AG04450 (cell line): Measurements from ENCODE around the gene MCOLN2. TPM values are rescaled to one million over a fixed set of nuclear protein-coding genes. Genes with fewer than 3 reads are reported as not detected.
A peak's percentile ranks its signal among the peaks of the same experiment; 100 is the strongest.

Experiments
- CTCF ChIA-PET: fragments of 300-600, 350-600 bp; formaldehyde crosslinking; extraction: SDS; loops from one replicate; lab custom pipeline; 2022; ENCODE audit warnings: antibody characterized with exemption, inconsistent platforms; lab: Charles Lee
- POLR2A ChIA-PET: fragments of 350-600 bp; formaldehyde crosslinking; extraction: SDS; loops from one replicate; lab custom pipeline; 2021; ENCODE audit warnings: antibody characterized with exemption, inconsistent platforms; lab: Yijun Ruan, JAX
- DNase-seq: peaks from one replicate; pipeline ENCODE4 v3.0.0-alpha.2; 2011; ENCODE audit warnings: low read depth, low spot score
- H3K27ac ChIP-seq: one replicate; pipeline ENCODE4 v1.5.1; 2012; ENCODE audit warnings: low read depth, low read length, control low read depth
- H3K27me3 ChIP-seq: one replicate; pipeline ENCODE4 v1.6.0; 2012; ENCODE audit warnings: low read length; ENCODE audit not compliant: control insufficient read depth, insufficient read depth
- H3K4me3 ChIP-seq: 2 replicates; pipeline ENCODE4 v1.5.1; 2011; ENCODE audit warnings: mild to moderate bottlenecking, low read depth, low read length, control low read depth
- H3K9me3 ChIP-seq: 2 replicates; pipeline ENCODE4 v1.5.1; 2012; ENCODE audit warnings: low read length; ENCODE audit not compliant: control insufficient read depth, insufficient read depth
- polyA plus RNA-seq: library from polyadenylated mRNA; depleted of rRNA; stranded (reverse); fragments of >200 nt; gene quantifications from 2 replicates; pipeline ENCODE4 v1.2.3, GENCODE V29; 2011
- TF ChIP-seq, protein P1 (sequence below): IDR thresholded peaks from 2 replicates; pipeline ENCODE4 v1.5.1; 2011; ENCODE audit warnings: low read depth, low read length, control low read depth, inconsistent platforms

The MCOLN2 gene
- polyA plus RNA-seq, 1 experiment = 0.37 TPM

DNA sequence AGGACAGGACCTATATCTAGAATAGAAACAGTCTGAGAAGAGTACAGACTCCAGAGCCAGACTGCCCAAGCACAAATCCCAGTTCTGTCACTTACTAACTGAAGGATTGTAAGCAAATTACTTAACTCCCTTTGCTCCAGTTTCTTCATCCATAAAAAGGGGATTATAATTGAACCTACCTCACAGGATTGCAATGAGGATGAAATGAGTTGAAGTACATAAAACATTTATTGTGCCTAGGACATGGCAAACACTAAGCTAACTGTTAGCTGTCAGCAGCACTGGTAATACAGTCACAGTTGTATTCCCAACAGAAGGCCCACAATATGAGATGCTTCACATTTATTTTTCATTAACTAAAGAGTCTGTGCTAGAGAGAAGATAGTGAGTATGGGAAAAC lies 33.9 kb downstream of the MCOLN2 start:
- ChIA-PET POLR2A (no interaction called here), CTCF (interaction anchor here (1.3 kb wide), 1 partner anchor 18 kb away, joined by 5 read pairs; no protein-coding TSS in a partner anchor)

DNA sequence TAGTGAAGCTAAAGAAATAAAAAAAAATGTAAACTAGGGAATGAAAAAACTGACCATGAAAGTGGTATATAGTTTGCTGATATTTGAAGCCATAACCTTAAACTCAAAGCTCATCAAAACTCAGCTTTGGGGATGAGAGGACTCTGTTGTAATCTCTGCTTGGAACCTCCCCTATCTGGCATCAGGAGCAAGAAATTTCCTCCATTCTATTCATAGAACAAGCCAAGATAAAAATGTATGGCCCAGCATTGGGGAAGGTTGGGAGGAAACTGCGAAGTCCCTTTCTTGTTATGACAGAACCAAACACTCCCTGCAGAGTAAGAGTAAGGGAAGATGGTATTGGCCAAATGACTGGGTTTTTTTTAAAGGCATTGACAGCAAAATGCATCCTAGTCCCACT lies 35.6 kb downstream of the MCOLN2 start:
- no peak for DNase-seq
- no peaks in the 10 kb centered on the region for H3K9me3 ChIP-seq
- TF ChIP-seq, protein P1, sequence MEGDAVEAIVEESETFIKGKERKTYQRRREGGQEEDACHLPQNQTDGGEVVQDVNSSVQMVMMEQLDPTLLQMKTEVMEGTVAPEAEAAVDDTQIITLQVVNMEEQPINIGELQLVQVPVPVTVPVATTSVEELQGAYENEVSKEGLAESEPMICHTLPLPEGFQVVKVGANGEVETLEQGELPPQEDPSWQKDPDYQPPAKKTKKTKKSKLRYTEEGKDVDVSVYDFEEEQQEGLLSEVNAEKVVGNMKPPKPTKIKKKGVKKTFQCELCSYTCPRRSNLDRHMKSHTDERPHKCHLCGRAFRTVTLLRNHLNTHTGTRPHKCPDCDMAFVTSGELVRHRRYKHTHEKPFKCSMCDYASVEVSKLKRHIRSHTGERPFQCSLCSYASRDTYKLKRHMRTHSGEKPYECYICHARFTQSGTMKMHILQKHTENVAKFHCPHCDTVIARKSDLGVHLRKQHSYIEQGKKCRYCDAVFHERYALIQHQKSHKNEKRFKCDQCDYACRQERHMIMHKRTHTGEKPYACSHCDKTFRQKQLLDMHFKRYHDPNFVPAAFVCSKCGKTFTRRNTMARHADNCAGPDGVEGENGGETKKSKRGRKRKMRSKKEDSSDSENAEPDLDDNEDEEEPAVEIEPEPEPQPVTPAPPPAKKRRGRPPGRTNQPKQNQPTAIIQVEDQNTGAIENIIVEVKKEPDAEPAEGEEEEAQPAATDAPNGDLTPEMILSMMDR = no peak
- H3K4me3 ChIP-seq = no peak overlapping the region
- ChIA-PET CTCF (interaction anchor here (0.6 to 6.0 kb wide), 4 partner anchors 17 to 298 kb away, joined by 3 to 67 read pairs (median 6); partner anchors contain the start of gene C1orf52), POLR2A (no interaction called here)
- no peaks in the 10 kb centered on the region for H3K27me3 ChIP-seq
- H3K27ac ChIP-seq = no peak overlapping the region

More for the DNA sequence above, 33.9 kb downstream of the MCOLN2 start:
- no peak overlapping the region for H3K4me3 ChIP-seq
- TF ChIP-seq, protein P1 = no peak
- DNase-seq = no peak
- no peaks in the 10 kb centered on the region for H3K9me3 ChIP-seq
- H3K27ac ChIP-seq = no peak overlapping the region
- no peaks in the 10 kb centered on the region for H3K27me3 ChIP-seq

DNA sequence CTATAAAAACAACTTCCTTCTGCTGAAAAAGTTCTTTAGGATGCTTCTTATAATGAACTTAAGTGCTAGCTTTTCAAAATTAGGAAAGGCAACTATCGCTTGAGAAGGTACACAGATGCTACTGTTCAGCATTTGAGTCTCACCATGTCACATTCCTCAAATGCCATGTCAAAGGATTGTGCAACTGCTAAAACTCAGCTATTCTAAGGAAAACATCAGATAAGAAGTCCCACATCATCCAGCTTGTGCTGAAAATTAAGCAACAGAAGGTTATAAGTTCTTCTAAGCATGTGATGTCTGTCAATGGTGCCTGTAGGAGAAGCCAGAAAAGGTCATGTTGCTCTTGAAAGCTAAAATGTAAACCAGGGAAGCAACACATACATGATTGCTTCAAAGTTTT lies 36.5 kb downstream of the MCOLN2 start:
- no peak overlapping the region for H3K27ac ChIP-seq
- ChIA-PET CTCF (interaction anchor here (1.1 to 6.0 kb wide), 4 partner anchors 16 to 299 kb away, joined by 4 to 67 read pairs (median 6); partner anchors contain the start of gene C1orf52), POLR2A (interaction anchor here (0.6 to 0.8 kb wide), 3 partner anchors 12 to 264 kb away, joined by 3 to 4 read pairs (median 3); no protein-coding TSS in a partner anchor)

DNA sequence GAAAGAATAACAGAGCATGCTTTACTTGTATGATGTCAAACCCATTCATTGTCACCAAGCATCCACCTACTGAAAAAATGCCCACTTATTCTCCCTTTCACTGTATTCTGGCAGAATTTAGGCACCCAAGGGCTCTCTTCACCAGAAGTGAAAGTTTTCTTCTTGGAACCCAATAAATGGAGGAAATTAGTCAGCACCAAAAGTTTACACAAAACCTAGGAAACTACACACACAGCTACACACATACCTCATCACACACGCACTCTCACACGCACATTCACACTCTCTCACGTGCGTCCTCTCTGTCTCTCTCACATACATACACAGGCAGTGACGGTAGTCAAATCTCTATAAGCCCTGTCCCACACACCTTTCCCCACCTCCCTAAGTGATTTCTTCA lies 37.6 kb downstream of the MCOLN2 start:
- no peaks in the 10 kb centered on the region for H3K27me3 ChIP-seq
- no peak for DNase-seq
- POLR2A ChIA-PET = interaction anchor here (0.6 kb wide), 1 partner anchor 906 kb away, joined by 5 read pairs; no protein-coding TSS in a partner anchor
- no peak overlapping the region for H3K4me3 ChIP-seq
- H3K9me3 ChIP-seq = no peaks in the 10 kb centered on the region
- H3K27ac ChIP-seq = no peak overlapping the region
- CTCF ChIA-PET = interaction anchor here (0.6 to 6.0 kb wide), 5 partner anchors 10 to 372 kb away, joined by 3 to 67 read pairs (median 4); partner anchors contain the start of gene C1orf52
- TF ChIP-seq, protein P1 = no peak

More for the DNA sequence above, 36.5 kb downstream of the MCOLN2 start:
- H3K27me3 ChIP-seq = no peaks in the 10 kb centered on the region
- TF ChIP-seq, protein P1 = no peak
- no peaks in the 10 kb centered on the region for H3K9me3 ChIP-seq
- H3K4me3 ChIP-seq = no peak overlapping the region
- DNase-seq = peak; percentile 27

DNA sequence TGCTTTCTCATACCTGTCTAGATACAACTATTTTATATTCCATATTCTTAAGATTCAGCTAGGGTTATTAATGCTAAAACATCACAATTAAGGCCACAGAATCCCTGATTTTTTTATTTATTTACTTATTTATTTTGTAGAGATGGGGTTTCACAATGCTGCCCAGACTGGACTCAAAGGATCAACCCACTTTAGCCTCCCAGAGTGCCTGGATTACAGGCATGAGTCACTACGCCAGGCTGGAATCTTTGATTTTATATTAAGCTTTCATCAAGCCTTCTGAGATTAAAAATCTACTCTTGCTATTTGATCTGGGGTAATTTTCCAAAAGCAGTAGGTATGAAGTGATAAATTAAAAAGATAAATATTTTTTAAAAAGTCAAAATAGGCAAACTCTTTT lies 38.9 kb downstream of the MCOLN2 start:
- DNase-seq = no peak
- H3K9me3 ChIP-seq = no peaks in the 10 kb centered on the region
- ChIA-PET POLR2A (no interaction called here), CTCF (interaction anchor here (1.6 to 6.0 kb wide), 4 partner anchors 14 to 302 kb away, joined by 4 to 67 read pairs (median 14); partner anchors contain the start of gene C1orf52)
- H3K27ac ChIP-seq = no peak overlapping the region
- H3K4me3 ChIP-seq = no peak overlapping the region
- H3K27me3 ChIP-seq = no peaks in the 10 kb centered on the region
- TF ChIP-seq, protein P1 = no peak
